ENCODE data around the gene FMNL2.

The FMNL2 gene

DNA sequence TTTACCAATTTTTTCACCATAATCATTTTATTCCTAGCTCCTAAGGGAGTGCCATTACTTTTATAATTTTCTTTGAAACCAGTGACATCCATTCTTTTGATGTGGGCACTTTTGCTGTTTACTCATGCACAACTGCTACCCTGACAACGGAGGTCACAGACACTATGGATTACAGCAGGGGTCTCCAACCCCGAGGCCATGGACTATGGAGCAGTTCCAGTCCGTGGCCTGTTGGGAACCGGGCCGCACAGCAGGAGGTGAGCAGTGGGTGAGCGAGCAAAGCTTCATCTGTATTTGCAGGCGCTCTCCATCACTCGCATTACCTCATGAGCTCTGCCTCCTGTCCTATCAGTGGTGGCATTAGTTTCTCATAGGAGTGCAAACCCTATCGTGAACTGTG is 347.7 kb downstream of the FMNL2 start:
- no peak for DNase-seq

DNA sequence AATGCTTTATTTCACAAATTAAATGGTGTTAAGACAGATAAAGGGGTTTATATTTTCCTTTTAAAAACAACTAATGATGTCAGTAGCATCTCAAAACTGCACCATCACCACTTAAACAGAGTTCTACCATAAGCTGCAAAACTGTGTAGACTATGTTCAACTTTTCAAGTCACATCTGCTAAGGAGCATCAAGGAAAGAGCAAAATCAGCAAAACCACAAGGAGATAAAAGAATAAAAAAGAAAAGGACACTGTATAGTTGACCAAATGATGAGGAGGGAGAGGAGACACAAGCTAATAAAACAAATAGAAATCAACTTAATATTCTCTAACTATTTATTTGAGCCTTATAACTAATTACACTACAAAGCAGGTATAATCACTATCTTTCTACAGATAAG is 348.4 kb downstream of the FMNL2 start:
- DNase-seq = no peak

DNA sequence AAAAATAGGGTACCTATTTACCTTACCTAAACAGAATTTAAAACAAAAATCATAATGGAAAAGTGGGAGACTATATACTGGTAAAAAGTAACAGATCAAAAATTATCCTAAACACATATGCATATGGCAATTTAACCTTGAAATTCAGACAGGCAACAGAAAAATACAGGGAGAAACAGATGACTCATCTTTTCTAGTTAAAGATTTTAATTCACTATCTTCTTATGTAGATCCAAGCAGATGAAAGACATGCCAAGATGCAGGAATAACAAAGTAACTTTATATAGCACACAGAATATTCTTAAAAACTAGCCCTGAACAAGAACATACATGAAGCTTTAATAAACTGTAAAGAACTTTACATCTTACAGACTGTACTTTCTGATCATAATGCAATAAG is 351.3 kb downstream of the FMNL2 start:
- DNase-seq = no peak

DNA sequence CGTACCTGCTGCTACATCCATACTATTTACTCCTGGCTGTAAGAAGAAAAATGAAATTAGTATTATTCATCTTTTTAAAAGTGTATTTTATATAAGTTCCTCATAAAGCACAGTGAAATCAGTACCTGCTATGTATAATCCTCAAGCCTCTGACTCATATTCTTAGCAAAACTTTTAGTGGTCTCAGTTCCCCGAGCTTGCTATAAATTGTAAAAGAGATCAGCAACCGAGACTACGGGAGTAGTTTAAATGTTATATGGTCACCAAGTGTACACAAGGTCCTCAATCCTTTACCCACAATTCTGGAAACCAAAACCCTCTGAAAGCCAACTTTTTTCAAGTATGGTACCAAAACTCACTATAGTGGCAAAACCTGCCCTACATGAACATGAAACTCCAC is 358.1 kb downstream of the FMNL2 start:
- no peak for DNase-seq

DNA sequence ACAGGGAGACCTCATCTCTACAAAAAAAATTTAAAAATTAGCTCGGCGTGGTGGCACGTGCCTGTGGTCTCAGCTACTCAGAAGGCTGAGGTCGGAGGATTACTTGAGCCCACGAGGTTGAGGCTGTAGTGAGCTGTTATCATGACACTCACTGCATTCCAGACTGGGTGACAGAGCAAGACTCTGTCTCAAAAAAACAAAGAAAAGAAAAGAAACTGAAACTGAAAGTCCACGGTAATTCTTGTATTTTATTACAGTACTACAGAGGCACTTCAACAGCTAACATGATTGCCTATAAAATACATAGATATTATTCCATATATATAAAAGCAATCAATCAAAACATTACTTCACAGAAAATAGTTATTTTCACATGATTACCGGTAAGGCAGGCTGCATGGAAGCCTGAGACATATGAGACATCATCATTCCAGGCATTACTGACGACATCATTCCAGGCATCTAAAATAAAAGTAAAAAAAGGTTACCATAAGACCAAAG is 359.2 kb downstream of the FMNL2 start:
- DNase-seq = no peak

DNA sequence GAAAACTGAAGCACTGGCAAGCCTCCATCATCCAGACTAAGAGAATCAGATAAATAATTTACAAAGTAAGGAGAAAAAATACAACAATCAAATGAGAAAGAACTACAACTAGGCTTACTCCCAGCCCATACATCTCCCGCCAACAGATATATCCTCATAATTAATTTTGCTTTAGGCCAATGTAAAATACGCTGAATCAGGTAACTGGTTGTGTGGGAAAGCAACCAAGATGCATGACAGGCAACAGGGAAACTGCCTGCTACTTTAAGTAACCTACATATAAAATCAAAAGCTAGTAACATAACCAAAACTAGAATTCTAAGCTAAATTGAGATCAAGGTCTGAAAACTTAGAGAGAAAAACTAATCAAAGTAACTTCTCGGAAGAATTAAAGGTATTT is 360.8 kb downstream of the FMNL2 start:
- no peak for DNase-seq

DNA sequence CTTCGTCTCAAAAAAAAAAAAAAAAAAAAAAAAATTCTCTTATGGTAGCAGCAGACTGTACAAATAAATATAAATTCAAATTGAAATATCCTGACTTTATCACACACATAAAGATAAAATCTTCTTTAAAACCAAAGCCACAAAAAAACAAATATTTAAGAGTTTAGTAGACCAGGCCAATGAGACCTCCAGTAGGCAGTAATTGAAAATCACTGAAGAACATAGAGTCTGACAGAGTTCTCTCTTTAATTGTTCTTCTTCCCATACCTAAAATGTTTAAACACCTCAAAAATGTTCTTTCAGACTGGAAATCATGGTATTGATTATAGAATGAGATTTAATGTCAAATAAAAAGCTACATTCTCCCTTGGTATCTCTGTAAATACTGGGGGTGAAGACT is 361.5 kb downstream of the FMNL2 start:
- no peak for DNase-seq
